Measurements from ENCODE around the gene FGFR2.

FGFR2 gene

DNA sequence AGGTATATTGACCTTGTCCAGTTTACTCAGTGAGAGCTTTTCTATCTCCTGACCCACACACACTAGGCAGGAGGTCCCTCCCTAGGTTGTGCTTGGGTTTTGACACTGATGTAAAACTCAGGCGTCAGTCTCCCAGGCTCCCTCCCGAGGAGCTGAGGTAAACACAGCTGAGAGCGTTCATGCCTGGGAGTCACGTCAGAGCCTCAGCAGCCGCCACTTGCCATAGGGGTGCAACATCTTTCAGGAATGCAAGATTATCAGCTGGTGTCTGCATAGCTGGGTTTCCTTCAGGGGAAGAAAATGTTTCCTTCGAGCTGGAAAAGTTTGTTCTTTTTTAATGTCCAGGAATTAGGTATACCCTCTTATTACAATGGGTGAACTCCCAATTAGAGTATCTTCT is 70.6 kb downstream of the FGFR2 start:
- WGBS (ENCODE audit: insufficient coverage), result 98% methylated on average over 5 of the region's 6 CpGs
- peaks cover 4 to 19% (median 7%) of the 10 kb centered on the region in 4 experiments for H3K4me1 ChIP-seq (ENCODE audit: control extremely low read depth in 1 of 4, control insufficient read depth in 4 of 4, insufficient read depth in 4 of 4, low read length in 3 of 4)
- POLR2A ChIA-PET, result no interaction called here
- no peaks in the 10 kb centered on the region for H3K9me3 ChIP-seq (ENCODE audit: control extremely low read depth in 1 of 5, control insufficient read depth in 4 of 5, insufficient read depth in 2 of 5, low read depth in 1 of 5, low read length in 4 of 5)
- no peaks in the 10 kb centered on the region for H3K36me3 ChIP-seq (ENCODE audit: control insufficient read depth in 4 of 4, insufficient read depth in 4 of 4, low read length in 3 of 4)
- CTCF ChIA-PET, result interaction anchor here (1.3 kb wide), 1 partner anchor 9 kb away, joined by 3 read pairs; no protein-coding TSS in a partner anchor
- H3K27ac ChIP-seq (ENCODE audit: insufficient read depth in 1 of 2, low read depth in 1 of 2, low read length in 2 of 2, poor library complexity in 1 of 2, severe bottlenecking in 2 of 2), result no peak overlapping the region
- DNase-seq, result no peak
- H3K4me3 ChIP-seq (ENCODE audit: control insufficient read depth in 1 of 7, extremely low read depth in 1 of 7, insufficient read depth in 4 of 7, low read depth in 2 of 7, low read length in 6 of 7), result no peak overlapping the region
- no peaks in the 10 kb centered on the region for H3K27me3 ChIP-seq (replicated peaks in 2 of 5; ENCODE audit: control insufficient read depth in 4 of 5, insufficient read depth in 5 of 5, low read length in 4 of 5)

DNA sequence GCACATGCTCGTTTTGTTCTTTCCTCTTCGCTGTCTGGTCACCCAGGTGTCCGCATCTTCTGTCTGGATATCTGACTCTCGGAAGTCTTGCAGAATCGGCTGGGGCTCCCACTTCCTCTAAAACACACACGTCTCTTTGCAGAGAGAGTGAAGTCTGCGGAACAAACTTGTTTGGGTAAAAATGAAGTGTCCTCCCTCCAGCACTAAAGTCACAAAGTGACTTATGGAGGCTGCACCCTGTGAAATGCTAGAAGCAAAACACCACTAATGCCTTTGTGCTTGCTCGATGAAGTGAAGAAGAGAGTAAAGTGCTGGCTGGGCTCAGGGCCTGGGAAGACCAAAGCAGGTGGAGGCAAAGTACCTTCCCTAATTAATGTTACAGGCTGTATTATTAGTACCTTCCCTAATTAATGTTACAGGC is 71.4 kb downstream of the FGFR2 start:
- no peaks in the 10 kb centered on the region for H3K27me3 ChIP-seq (replicated peaks in 2 of 5; ENCODE audit: control insufficient read depth in 4 of 5, insufficient read depth in 5 of 5, low read length in 4 of 5)
- no peaks in the 10 kb centered on the region for H3K36me3 ChIP-seq (ENCODE audit: control insufficient read depth in 4 of 4, insufficient read depth in 4 of 4, low read length in 3 of 4)
- POLR2A ChIA-PET, result no interaction called here
- CTCF ChIA-PET, result no interaction called here
- WGBS (ENCODE audit: insufficient coverage), result 4% methylated on average over 3 of the region's 8 CpGs
- H3K9me3 ChIP-seq (ENCODE audit: control extremely low read depth in 1 of 5, control insufficient read depth in 4 of 5, insufficient read depth in 2 of 5, low read depth in 1 of 5, low read length in 4 of 5), result no peaks in the 10 kb centered on the region
- DNase-seq, result peak; percentile 13 to 66 (median 41)
- no peak overlapping the region for H3K27ac ChIP-seq (ENCODE audit: insufficient read depth in 1 of 2, low read depth in 1 of 2, low read length in 2 of 2, poor library complexity in 1 of 2, severe bottlenecking in 2 of 2)
- H3K4me3 ChIP-seq (ENCODE audit: control insufficient read depth in 1 of 7, extremely low read depth in 1 of 7, insufficient read depth in 4 of 7, low read depth in 2 of 7, low read length in 6 of 7), result peak overlapping the region in 1 of 7 experiments; percentile 57
- H3K4me1 ChIP-seq (ENCODE audit: control extremely low read depth in 1 of 4, control insufficient read depth in 4 of 4, insufficient read depth in 4 of 4, low read length in 3 of 4), result peaks cover 4 to 19% (median 7%) of the 10 kb centered on the region in 4 experiments

DNA sequence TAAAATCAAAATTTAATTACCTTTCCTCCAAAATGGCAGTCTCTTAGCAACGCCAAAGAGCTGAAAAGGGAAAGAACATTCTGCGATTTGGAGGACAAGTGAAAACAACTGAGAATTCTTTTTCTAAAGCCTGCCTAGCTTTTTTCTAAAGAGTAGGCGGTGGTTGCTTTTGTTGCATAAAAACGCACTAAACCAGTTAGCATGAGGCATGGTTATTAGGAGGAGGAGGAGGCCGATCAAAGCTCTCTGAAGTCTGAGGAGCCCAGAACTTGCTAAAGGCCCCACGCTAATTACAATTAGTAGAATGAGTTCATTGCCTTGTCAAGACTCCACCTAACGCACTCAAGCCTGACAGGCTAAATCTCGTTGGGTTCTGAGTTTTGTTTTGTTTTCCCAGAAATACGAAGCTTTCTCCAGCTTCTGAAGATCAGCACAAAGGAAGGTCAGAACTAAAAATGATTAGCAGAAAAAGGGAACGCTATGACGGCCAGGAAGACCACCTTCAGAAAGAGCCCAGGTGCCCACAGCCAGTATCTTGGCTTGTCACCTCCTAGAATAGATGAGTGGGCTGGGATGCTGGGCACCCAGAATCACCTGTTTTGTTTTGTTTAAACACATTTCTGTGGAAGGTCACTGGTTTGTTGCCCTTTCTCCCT is 72.0 kb downstream of the FGFR2 start:
- H3K4me3 ChIP-seq (ENCODE audit: control insufficient read depth in 1 of 7, extremely low read depth in 1 of 7, insufficient read depth in 4 of 7, low read depth in 2 of 7, low read length in 6 of 7), result peak overlapping the region in 1 of 7 experiments; percentile 57
- peaks cover 0 to under 1% (median 0%) of the 10 kb centered on the region in 5 experiments for H3K9me3 ChIP-seq (ENCODE audit: control extremely low read depth in 1 of 5, control insufficient read depth in 4 of 5, insufficient read depth in 2 of 5, low read depth in 1 of 5, low read length in 4 of 5)
- CTCF ChIA-PET, result interaction anchor here (0.6 kb wide), 1 partner anchor 82 kb away, joined by 3 read pairs; no protein-coding TSS in a partner anchor
- H3K36me3 ChIP-seq (ENCODE audit: control insufficient read depth in 4 of 4, insufficient read depth in 4 of 4, low read length in 3 of 4), result no peaks in the 10 kb centered on the region
- DNase-seq, result no peak
- POLR2A ChIA-PET, result no interaction called here
- WGBS (ENCODE audit: insufficient coverage), result 71% methylated on average over 10 of the region's 11 CpGs
- no peaks in the 10 kb centered on the region for H3K27me3 ChIP-seq (replicated peaks in 2 of 5; ENCODE audit: control insufficient read depth in 4 of 5, insufficient read depth in 5 of 5, low read length in 4 of 5)
- H3K4me1 ChIP-seq (ENCODE audit: control extremely low read depth in 1 of 4, control insufficient read depth in 4 of 4, insufficient read depth in 4 of 4, low read length in 3 of 4), result peaks cover 4 to 19% (median 7%) of the 10 kb centered on the region in 4 experiments
- H3K27ac ChIP-seq (ENCODE audit: insufficient read depth in 1 of 2, low read depth in 1 of 2, low read length in 2 of 2, poor library complexity in 1 of 2, severe bottlenecking in 2 of 2), result no peak overlapping the region

DNA sequence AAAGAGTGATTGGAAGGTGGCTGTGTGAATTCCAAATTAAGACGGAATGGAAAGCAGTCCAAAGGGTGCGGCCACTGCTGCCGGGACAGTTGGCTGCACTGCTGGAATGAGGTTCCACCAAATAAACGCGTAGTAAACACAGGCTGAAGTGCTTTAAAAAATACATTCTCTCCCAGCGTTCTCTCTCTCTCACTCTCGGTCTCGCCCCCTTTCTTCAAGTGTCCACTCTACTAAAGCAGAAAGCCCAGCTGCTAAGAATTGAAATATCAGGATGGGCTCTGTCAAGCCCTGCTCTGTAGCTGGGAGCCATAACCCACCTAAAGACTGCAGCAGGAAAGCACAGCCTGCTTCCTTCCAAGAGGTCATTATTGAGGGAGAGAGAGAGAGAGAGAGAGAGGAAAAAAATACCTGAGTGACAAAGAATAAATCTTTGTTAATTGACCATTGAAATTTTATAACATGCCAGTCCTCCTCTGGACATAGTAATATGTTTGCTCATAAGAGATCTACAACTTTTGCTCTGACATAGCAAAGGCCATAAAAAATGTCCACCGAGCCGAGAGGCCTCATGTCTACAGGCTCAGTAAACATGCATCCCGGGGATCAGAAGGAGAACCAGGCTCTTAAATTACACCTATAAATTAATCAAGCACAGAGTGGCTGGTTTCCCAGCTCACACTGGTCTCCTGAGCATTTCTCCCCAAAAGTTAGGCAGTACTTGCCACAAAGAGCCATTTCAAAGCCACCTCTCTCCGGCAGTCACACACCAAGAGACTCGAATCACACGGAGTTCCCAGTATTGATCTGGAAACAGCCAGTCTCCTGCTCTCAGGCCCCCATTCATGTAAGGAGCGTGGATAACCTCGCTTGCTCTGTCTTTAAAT is 72.8 kb downstream of the FGFR2 start:
- Histone ChIP-seq H3K27me3 (replicated peaks in 2 of 5; ENCODE audit: control insufficient read depth in 4 of 5, insufficient read depth in 5 of 5, low read length in 4 of 5) (no peaks in the 10 kb centered on the region), H3K4me1 (ENCODE audit: control extremely low read depth in 1 of 4, control insufficient read depth in 4 of 4, insufficient read depth in 4 of 4, low read length in 3 of 4) (peaks cover 4 to 19% (median 7%) of the 10 kb centered on the region in 4 experiments), H3K9me3 (ENCODE audit: control extremely low read depth in 1 of 5, control insufficient read depth in 4 of 5, insufficient read depth in 2 of 5, low read depth in 1 of 5, low read length in 4 of 5) (peaks cover 0 to 2% (median 0%) of the 10 kb centered on the region in 5 experiments), H3K27ac (ENCODE audit: insufficient read depth in 1 of 2, low read depth in 1 of 2, low read length in 2 of 2, poor library complexity in 1 of 2, severe bottlenecking in 2 of 2) (no peak overlapping the region), H3K4me3 (ENCODE audit: control insufficient read depth in 1 of 7, extremely low read depth in 1 of 7, insufficient read depth in 4 of 7, low read depth in 2 of 7, low read length in 6 of 7) (no peak overlapping the region), H3K36me3 (ENCODE audit: control insufficient read depth in 4 of 4, insufficient read depth in 4 of 4, low read length in 3 of 4) (no peaks in the 10 kb centered on the region)
- ChIA-PET POLR2A (no interaction called here), CTCF (interaction anchor here (0.6 kb wide), 1 partner anchor 83 kb away, joined by 3 read pairs; no protein-coding TSS in a partner anchor)
- no peak for DNase-seq
- 99% methylated on average over 15 of the region's 16 CpGs for WGBS (ENCODE audit: insufficient coverage)

DNA sequence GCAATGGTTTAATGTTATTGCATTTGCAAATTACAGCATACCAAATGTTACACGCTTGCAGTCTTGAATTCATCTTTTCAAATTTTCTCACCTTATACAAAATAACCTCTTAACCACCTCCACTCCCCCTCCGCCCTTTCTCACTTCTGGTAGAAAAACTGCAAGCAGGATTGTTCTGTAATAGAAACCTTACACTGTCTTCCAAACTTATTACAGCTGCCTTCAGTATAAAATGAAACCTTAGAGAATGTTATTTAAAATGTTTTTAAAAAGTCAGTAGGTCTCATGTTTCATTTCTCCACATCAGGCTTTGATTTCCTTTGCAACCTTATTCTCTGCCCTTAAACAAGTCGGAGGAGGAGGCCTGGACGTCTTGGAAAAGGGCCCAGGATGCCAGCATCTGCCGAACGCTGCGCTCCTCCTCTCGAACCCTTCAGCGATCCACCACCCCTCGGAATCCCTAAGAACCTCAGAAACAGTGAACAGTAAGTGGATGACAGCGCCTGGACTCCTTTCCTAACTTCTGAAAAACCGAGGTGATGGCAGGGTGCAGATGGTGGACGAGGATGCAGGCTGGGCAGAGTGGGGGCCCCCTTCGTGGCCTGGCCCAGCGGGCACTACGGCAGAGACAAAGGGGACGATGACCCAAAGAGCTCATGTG is 74.0 kb downstream of the FGFR2 start:
- CTCF ChIA-PET, result no interaction called here
- H3K36me3 ChIP-seq (ENCODE audit: control insufficient read depth in 4 of 4, insufficient read depth in 4 of 4, low read length in 3 of 4), result no peaks in the 10 kb centered on the region
- peaks cover 0 to 2% (median 0%) of the 10 kb centered on the region in 5 experiments for H3K9me3 ChIP-seq (ENCODE audit: control extremely low read depth in 1 of 5, control insufficient read depth in 4 of 5, insufficient read depth in 2 of 5, low read depth in 1 of 5, low read length in 4 of 5)
- no peak overlapping the region for H3K4me3 ChIP-seq (ENCODE audit: control insufficient read depth in 1 of 7, extremely low read depth in 1 of 7, insufficient read depth in 4 of 7, low read depth in 2 of 7, low read length in 6 of 7)
- POLR2A ChIA-PET, result no interaction called here
- peaks cover 4 to 19% (median 7%) of the 10 kb centered on the region in 4 experiments for H3K4me1 ChIP-seq (ENCODE audit: control extremely low read depth in 1 of 4, control insufficient read depth in 4 of 4, insufficient read depth in 4 of 4, low read length in 3 of 4)
- 93% methylated on average over 17 of the region's 17 CpGs for WGBS (ENCODE audit: insufficient coverage)
- no peaks in the 10 kb centered on the region for H3K27me3 ChIP-seq (replicated peaks in 2 of 5; ENCODE audit: control insufficient read depth in 4 of 5, insufficient read depth in 5 of 5, low read length in 4 of 5)
- H3K27ac ChIP-seq (ENCODE audit: insufficient read depth in 1 of 2, low read depth in 1 of 2, low read length in 2 of 2, poor library complexity in 1 of 2, severe bottlenecking in 2 of 2), result no peak overlapping the region
- DNase-seq, result no peak

DNA sequence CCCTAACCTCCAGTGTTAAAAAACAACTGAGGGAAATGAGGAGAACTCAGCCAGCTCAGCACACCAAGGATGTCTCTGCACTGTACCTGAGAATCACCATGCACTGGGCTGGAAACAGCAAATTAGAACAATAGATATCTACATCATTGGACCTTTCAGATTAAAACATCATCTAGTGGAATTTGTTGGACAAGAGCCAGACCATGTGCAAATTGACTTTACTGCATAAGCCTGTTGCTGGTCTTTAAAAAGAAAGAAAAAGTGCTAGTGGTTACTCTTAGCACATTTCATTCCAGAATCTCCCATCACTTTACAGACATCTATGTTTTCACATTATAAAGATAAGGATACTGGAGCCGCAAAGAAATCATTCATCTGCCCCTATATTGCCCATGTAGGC is 75.4 kb downstream of the FGFR2 start:
- H3K4me3 ChIP-seq (ENCODE audit: control insufficient read depth in 1 of 7, extremely low read depth in 1 of 7, insufficient read depth in 4 of 7, low read depth in 2 of 7, low read length in 6 of 7), result no peak overlapping the region
- no peaks in the 10 kb centered on the region for H3K36me3 ChIP-seq (ENCODE audit: control insufficient read depth in 4 of 4, insufficient read depth in 4 of 4, low read length in 3 of 4)
- no peaks in the 10 kb centered on the region for H3K27me3 ChIP-seq (replicated peaks in 2 of 5; ENCODE audit: control insufficient read depth in 4 of 5, insufficient read depth in 5 of 5, low read length in 4 of 5)
- no CpG with 5 or more reads among the region's 1 CpG for WGBS (ENCODE audit: insufficient coverage)
- peaks cover 0 to 2% (median 0%) of the 10 kb centered on the region in 5 experiments for H3K9me3 ChIP-seq (ENCODE audit: control extremely low read depth in 1 of 5, control insufficient read depth in 4 of 5, insufficient read depth in 2 of 5, low read depth in 1 of 5, low read length in 4 of 5)
- CTCF ChIA-PET, result no interaction called here
- no peak overlapping the region for H3K27ac ChIP-seq (ENCODE audit: insufficient read depth in 1 of 2, low read depth in 1 of 2, low read length in 2 of 2, poor library complexity in 1 of 2, severe bottlenecking in 2 of 2)
- DNase-seq, result no peak
- H3K4me1 ChIP-seq (ENCODE audit: control extremely low read depth in 1 of 4, control insufficient read depth in 4 of 4, insufficient read depth in 4 of 4, low read length in 3 of 4), result peaks cover 4 to 19% (median 7%) of the 10 kb centered on the region in 4 experiments
- POLR2A ChIA-PET, result no interaction called here
